ENCODE data around the gene PCNP.

GRCh38 chr3:101623656-101624055, 49.7 kb downstream of the PCNP start:
- no peak for TF ChIP-seq EZH2 (IDR thresholded peaks at IDR 0.05; ENCODE audit: insufficient read depth, poor library complexity, severe bottlenecking)
- TF ChIP-seq EZH2phosphoT487 (IDR thresholded peaks at IDR 0.05; ENCODE audit: insufficient read depth, low read depth), result no peak

Measured in GM23248 (cell line).